SK-N-SH (cell line): Measurements from ENCODE around the gene PPP1R1B.

Experiments used
- ELF1 ChIP-seq: IDR thresholded peaks from 2 replicates; pipeline ENCODE4 v1.4.0; 2012
- EP300 ChIP-seq, 2 experiments: IDR thresholded peaks; 2 replicates each; pipeline versions ENCODE4 v1.4.0 to v1.6.1; 2012; ENCODE audit warnings: borderline replicate concordance in 1 of 2, low read depth in 1 of 2, low read length in 1 of 2
- EZH2phosphoT487 ChIP-seq: fragments of 200-600 bp; sonication (generic); IDR thresholded peaks from 2 replicates; pipeline ENCODE4 v1.6.1; 2017; ENCODE audit warnings: low read depth, mixed run types, mild to moderate bottlenecking, antibody characterized with exemption, moderate library complexity, borderline replicate concordance
- FOXM1 ChIP-seq: IDR thresholded peaks from 2 replicates; pipeline ENCODE4 v1.4.0; 2012; ENCODE audit warnings: low read depth, mild to moderate bottlenecking
- GABPA ChIP-seq: IDR thresholded peaks from 2 replicates; pipeline ENCODE4 v1.4.0; 2012; ENCODE audit warnings: low read depth, mild to moderate bottlenecking
- MXI1 ChIP-seq: IDR thresholded peaks from 2 replicates; pipeline ENCODE4 v1.6.1; 2012; ENCODE audit warnings: mild to moderate bottlenecking, low read depth, low read length, improper control_type of control experiment
- POLR2AphosphoS5 ChIP-seq: IDR thresholded peaks from 2 replicates; pipeline ENCODE4 v1.6.1; 2012; ENCODE audit warnings: low read depth, low read length
- TAF1 ChIP-seq: IDR thresholded peaks from 2 replicates; pipeline ENCODE4 v1.6.1; 2012; ENCODE audit warnings: low read depth, mild to moderate bottlenecking, low read length, moderate library complexity, borderline replicate concordance
- TEAD4 ChIP-seq: IDR thresholded peaks from 2 replicates; pipeline ENCODE4 v1.4.0; 2012; ENCODE audit warnings: mild to moderate bottlenecking, borderline replicate concordance; ENCODE audit not compliant: insufficient read depth
- USF1 ChIP-seq: IDR thresholded peaks from 2 replicates; pipeline ENCODE4 v1.4.0; 2012; ENCODE audit warnings: low read depth, borderline replicate concordance
- USF2 ChIP-seq: fragments of 150-350 bp; IDR thresholded peaks from 2 replicates; pipeline ENCODE4 v1.6.1; 2017; ENCODE audit warnings: antibody characterized with exemption, low read length, low read depth, borderline replicate concordance
- TF ChIP-seq, protein P1 (sequence below): fragments of 200-600 bp; sonication (generic); IDR thresholded peaks from 2 replicates; pipeline ENCODE4 v1.6.1; 2017; ENCODE audit warnings: antibody characterized with exemption, mild to moderate bottlenecking, moderate library complexity
- TF ChIP-seq, protein P2 (sequence below): IDR thresholded peaks from 2 replicates; pipeline ENCODE4 v1.4.0; 2012; ENCODE audit warnings: low read depth
- TF ChIP-seq, protein P3 (sequence below): IDR thresholded peaks from 2 replicates; pipeline ENCODE4 v1.4.0; 2012; ENCODE audit warnings: low read depth, borderline replicate concordance

DNA sequence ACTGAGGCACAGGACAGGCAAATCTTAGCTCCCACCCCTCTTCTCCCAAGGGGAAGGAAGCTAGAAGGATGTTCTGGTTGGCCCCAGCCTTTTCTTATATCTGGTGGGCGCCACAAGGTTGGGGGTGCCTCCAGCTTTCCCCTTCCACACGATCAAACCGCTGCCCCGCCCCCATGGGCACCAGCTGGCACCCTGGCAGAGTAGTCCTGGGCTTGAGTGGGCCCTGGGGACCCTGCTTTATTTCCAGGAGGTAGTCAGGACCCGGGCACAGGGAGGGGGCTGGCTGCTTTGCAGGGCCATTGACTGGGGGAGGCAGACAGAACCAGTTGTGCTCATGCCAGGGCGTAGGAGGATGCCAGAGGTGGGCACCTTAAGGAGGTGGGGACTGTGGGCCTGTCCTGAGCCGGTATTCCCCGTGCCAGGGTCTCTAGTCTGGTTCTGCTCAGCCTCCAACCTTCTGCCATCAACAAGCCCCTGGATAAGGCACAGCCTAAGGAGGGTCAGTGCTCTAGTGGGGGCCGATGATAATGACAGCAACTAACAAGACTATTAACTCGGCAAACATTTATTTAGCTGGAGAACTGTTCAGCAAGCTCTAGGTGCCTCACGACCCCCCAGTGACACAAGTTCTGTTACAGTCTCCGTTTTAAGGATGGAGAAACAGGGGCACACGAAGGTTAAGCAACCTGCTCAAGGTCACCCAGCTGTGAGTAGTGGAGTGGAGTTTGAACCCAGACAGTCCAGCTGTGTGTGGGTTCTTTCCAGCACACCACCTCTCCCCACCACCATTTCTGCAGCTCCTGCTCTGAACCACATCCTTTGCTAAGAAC is 7.6 kb upstream of the PPP1R1B start:
- TF ChIP-seq TEAD4 = no peak
- no peak for TF ChIP-seq EZH2phosphoT487
- TF ChIP-seq, protein P1, sequence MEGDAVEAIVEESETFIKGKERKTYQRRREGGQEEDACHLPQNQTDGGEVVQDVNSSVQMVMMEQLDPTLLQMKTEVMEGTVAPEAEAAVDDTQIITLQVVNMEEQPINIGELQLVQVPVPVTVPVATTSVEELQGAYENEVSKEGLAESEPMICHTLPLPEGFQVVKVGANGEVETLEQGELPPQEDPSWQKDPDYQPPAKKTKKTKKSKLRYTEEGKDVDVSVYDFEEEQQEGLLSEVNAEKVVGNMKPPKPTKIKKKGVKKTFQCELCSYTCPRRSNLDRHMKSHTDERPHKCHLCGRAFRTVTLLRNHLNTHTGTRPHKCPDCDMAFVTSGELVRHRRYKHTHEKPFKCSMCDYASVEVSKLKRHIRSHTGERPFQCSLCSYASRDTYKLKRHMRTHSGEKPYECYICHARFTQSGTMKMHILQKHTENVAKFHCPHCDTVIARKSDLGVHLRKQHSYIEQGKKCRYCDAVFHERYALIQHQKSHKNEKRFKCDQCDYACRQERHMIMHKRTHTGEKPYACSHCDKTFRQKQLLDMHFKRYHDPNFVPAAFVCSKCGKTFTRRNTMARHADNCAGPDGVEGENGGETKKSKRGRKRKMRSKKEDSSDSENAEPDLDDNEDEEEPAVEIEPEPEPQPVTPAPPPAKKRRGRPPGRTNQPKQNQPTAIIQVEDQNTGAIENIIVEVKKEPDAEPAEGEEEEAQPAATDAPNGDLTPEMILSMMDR = no peak
- TF ChIP-seq MXI1 = no peak
- TF ChIP-seq GABPA = no peak
- no peak for TF ChIP-seq POLR2AphosphoS5
- no peak for TF ChIP-seq FOXM1
- TF ChIP-seq ELF1 = no peak
- no peak for TF ChIP-seq EP300 (IDR thresholded peaks at IDR 0.05; ENCODE audit: borderline replicate concordance in 1 of 2, low read depth in 1 of 2, low read length in 1 of 2)
- TF ChIP-seq USF1 = no peak
- TF ChIP-seq, protein P2, sequence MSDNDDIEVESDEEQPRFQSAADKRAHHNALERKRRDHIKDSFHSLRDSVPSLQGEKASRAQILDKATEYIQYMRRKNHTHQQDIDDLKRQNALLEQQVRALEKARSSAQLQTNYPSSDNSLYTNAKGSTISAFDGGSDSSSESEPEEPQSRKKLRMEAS = no peak
- TF ChIP-seq TAF1 = no peak
- TF ChIP-seq USF2 = no peak
- TF ChIP-seq, protein P3, sequence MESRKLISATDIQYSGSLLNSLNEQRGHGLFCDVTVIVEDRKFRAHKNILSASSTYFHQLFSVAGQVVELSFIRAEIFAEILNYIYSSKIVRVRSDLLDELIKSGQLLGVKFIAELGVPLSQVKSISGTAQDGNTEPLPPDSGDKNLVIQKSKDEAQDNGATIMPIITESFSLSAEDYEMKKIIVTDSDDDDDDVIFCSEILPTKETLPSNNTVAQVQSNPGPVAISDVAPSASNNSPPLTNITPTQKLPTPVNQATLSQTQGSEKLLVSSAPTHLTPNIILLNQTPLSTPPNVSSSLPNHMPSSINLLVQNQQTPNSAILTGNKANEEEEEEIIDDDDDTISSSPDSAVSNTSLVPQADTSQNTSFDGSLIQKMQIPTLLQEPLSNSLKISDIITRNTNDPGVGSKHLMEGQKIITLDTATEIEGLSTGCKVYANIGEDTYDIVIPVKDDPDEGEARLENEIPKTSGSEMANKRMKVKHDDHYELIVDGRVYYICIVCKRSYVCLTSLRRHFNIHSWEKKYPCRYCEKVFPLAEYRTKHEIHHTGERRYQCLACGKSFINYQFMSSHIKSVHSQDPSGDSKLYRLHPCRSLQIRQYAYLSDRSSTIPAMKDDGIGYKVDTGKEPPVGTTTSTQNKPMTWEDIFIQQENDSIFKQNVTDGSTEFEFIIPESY = no peak
